WERI-Rb-1 (cell line): ENCODE measurements around the gene ACOT2.
"Not testable (repeated sequence)": the region's sequence is repeated elsewhere in the genome, so short reads cannot be mapped to it uniquely, and the experiment has no call there.

Experiments used
- DNase-seq: peaks from one replicate; pipeline ENCODE4 v3.0.0-alpha.2; 2020
- H3K27ac ChIP-seq: fragments of 250-450 bp; sonication (Bioruptor Pico); 2 replicates; pipeline ENCODE4 v1.5.1; 2020; ENCODE audit warnings: mild to moderate bottlenecking, moderate library complexity
- H3K27me3 ChIP-seq: fragments of 250-450 bp; sonication (Bioruptor Pico); 2 replicates; pipeline ENCODE4 v1.5.1; 2021; ENCODE audit warnings: mild to moderate bottlenecking, low read depth, moderate library complexity; ENCODE audit not compliant: insufficient read depth, severe bottlenecking
- H3K36me3 ChIP-seq: fragments of 250-450 bp; sonication (Bioruptor Pico); 2 replicates; pipeline ENCODE4 v1.5.1; 2020; ENCODE audit warnings: mild to moderate bottlenecking, moderate library complexity
- H3K4me3 ChIP-seq: 2 replicates; pipeline ENCODE4 v1.5.1; 2011; ENCODE audit warnings: low read depth, mild to moderate bottlenecking, control low read depth, low read length
- H3K9me3 ChIP-seq: fragments of 250-450 bp; sonication (Bioruptor Pico); 2 replicates; pipeline ENCODE4 v1.5.1; 2021; ENCODE audit warnings: mild to moderate bottlenecking, moderate library complexity; ENCODE audit not compliant: severe bottlenecking
- CTCF ChIP-seq: IDR thresholded peaks from 2 replicates; pipeline ENCODE4 v1.5.1; 2011; ENCODE audit warnings: low read depth, mild to moderate bottlenecking, control low read depth, inconsistent platforms, low read length

The ACOT2 gene

GRCh38 chr14:73549097-73549496, 19.9 kb upstream of the ACOT2 start:
- H3K9me3 ChIP-seq, H3K4me3 ChIP-seq, H3K27ac ChIP-seq, DNase-seq, H3K36me3 ChIP-seq, H3K27me3 ChIP-seq: not testable (repeated sequence)

GRCh38 chr14:73549889-73550524, 19.0 kb upstream of the ACOT2 start:
- not testable (repeated sequence) for DNase-seq, H3K9me3 ChIP-seq

GRCh38 chr14:73553845-73554244, 15.2 kb upstream of the ACOT2 start:
- TF ChIP-seq CTCF: no peak
- no peak for DNase-seq
- Histone ChIP-seq H3K27ac (no peak overlapping the region), H3K9me3 (no peaks in the 10 kb centered on the region), H3K36me3 (no peaks in the 10 kb centered on the region), H3K27me3 (no peaks in the 10 kb centered on the region), H3K4me3 (no peak overlapping the region)

More at GRCh38 chr14:73549889-73550524, 19.0 kb upstream of the ACOT2 start:
- not testable (repeated sequence) for H3K27ac ChIP-seq, H3K36me3 ChIP-seq, H3K4me3 ChIP-seq, H3K27me3 ChIP-seq

GRCh38 chr14:73557201-73557600, 11.8 kb upstream of the ACOT2 start:
- not testable (repeated sequence) for H3K9me3 ChIP-seq, H3K27ac ChIP-seq, H3K4me3 ChIP-seq

GRCh38 chr14:73558238-73558637, 10.8 kb upstream of the ACOT2 start:
- not testable (repeated sequence) for H3K27me3 ChIP-seq, H3K27ac ChIP-seq, H3K36me3 ChIP-seq, DNase-seq, H3K4me3 ChIP-seq
- H3K9me3 ChIP-seq: peaks cover 13% of the 10 kb centered on the region

More at GRCh38 chr14:73557201-73557600, 11.8 kb upstream of the ACOT2 start:
- DNase-seq, H3K27me3 ChIP-seq, H3K36me3 ChIP-seq: not testable (repeated sequence)

GRCh38 chr14:73562256-73562655, 6.8 kb upstream of the ACOT2 start:
- not testable (repeated sequence) for H3K36me3 ChIP-seq, H3K27me3 ChIP-seq, DNase-seq, H3K4me3 ChIP-seq, H3K27ac ChIP-seq
- peaks cover 13% of the 10 kb centered on the region for H3K9me3 ChIP-seq

- H3K36me3 ChIP-seq, H3K27me3 ChIP-seq, DNase-seq, H3K4me3 ChIP-seq, H3K27ac ChIP-seq: not testable (repeated sequence)
- peaks cover 13% of the 10 kb centered on the region for H3K9me3 ChIP-seq
These were observed 6.3 kb upstream of the ACOT2 start for GRCh38 chr14:73562696-73563095.

GRCh38 chr14:73566431-73566830, 2.6 kb upstream of the ACOT2 start:
- not testable (repeated sequence) for H3K27ac ChIP-seq, H3K4me3 ChIP-seq, H3K27me3 ChIP-seq, DNase-seq, H3K36me3 ChIP-seq
- peaks cover 12% of the 10 kb centered on the region for H3K9me3 ChIP-seq

- not testable (repeated sequence) for DNase-seq, H3K36me3 ChIP-seq, H3K27me3 ChIP-seq, H3K4me3 ChIP-seq, H3K27ac ChIP-seq, H3K9me3 ChIP-seq
These were observed 2.1 kb upstream of the ACOT2 start for GRCh38 chr14:73566935-73567334.

- no peak for TF ChIP-seq CTCF
- Histone ChIP-seq H3K36me3 (no peaks in the 10 kb centered on the region), H3K27ac (no peak overlapping the region), H3K9me3 (peaks cover 3% of the 10 kb centered on the region), H3K4me3 (no peak overlapping the region), H3K27me3 (no peaks in the 10 kb centered on the region)
- no peak for DNase-seq
These were observed 1.7 kb upstream of the ACOT2 start for GRCh38 chr14:73567358-73567757.
